K562 (cell line): ENCODE data around the gene CLDN7.

Source experiments
- FOXM1 ChIP-seq, 2 experiments: fragments of 450-650 bp in 1 of 2; sonication (generic) in 1 of 2; formaldehyde crosslinking in 1 of 2; IDR thresholded peaks; 2 replicates each; pipeline versions ENCODE4 v1.6.1 to v1.9.0; 2017 to 2022; ENCODE audit warnings: low read depth in 2 of 2, mild to moderate bottlenecking in 2 of 2, missing genetic modification reagents in 1 of 2, moderate library complexity in 1 of 2
- IRF9 ChIP-seq: fragments of 450-650 bp; IDR thresholded peaks from 2 replicates; pipeline ENCODE4 v1.6.1; 2016; ENCODE audit warnings: missing biosample characterization, missing genetic modification characterization
- MBD2 ChIP-seq: sonication (generic); IDR thresholded peaks from 2 replicates; pipeline ENCODE4 v1.6.1; 2016; ENCODE audit warnings: low read depth, borderline replicate concordance
- POLR2AphosphoS5 ChIP-seq: IDR thresholded peaks from 2 replicates; pipeline ENCODE4 v1.6.1; 2011; ENCODE audit warnings: mild to moderate bottlenecking, low read depth, low read length, moderate library complexity; ENCODE audit not compliant: control insufficient read depth, insufficient read depth
- ZNF311 ChIP-seq: fragments of 250-450 bp; sonication (Bioruptor Pico); IDR thresholded peaks from 2 replicates; pipeline ENCODE4 v1.4.0; 2020; ENCODE audit warnings: mild to moderate bottlenecking, moderate library complexity
- ZNF584 ChIP-seq: fragments of 200-800 bp; sonication (Bioruptor generic); IDR thresholded peaks from 2 replicates; pipeline ENCODE4 v1.6.1; 2016; ENCODE audit warnings: low read depth, mild to moderate bottlenecking, missing genetic modification characterization, missing compliant biosample characterization

GRCh38 chr17:7262192-7262934 is at the start of gene CLDN7:
- no peak for TF ChIP-seq MBD2
- no peak for TF ChIP-seq FOXM1 (IDR thresholded peaks at IDR 0.05; ENCODE audit: low read depth)
- TF ChIP-seq FOXM1 (CRISPR knock-in tag; IDR thresholded peaks at IDR 0.05; ENCODE audit: low read depth) = no peak
- TF ChIP-seq ZNF311 (CRISPR knock-in tag) = no peak
- no peak for TF ChIP-seq IRF9 (tag)
- no peak for TF ChIP-seq ZNF584 (CRISPR knock-in tag)
- no peak for TF ChIP-seq POLR2AphosphoS5
